AG09319 (cell line): Measurements from ENCODE around the gene YTHDC1.

ENCODE experiments used
- DNase-seq: peaks from one replicate; pipeline ENCODE4 v3.0.0-alpha.2; 2010; ENCODE audit warnings: low read depth; ENCODE audit errors: extremely low read depth
- CTCF ChIP-seq: IDR thresholded peaks from 2 replicates; pipeline ENCODE4 v1.5.1; 2011; ENCODE audit warnings: low read depth, mild to moderate bottlenecking, inconsistent platforms, low read length, moderate library complexity

YTHDC1 gene

GRCh38 chr4:68344049-68344448, 5.8 kb downstream of the YTHDC1 start:
- DNase-seq = no peak
- no peak for TF ChIP-seq CTCF

- no peak for DNase-seq
These were observed 7.8 kb downstream of the YTHDC1 start for GRCh38 chr4:68342134-68342533.

GRCh38 chr4:68338625-68339024, 11.3 kb downstream of the YTHDC1 start:
- no peak for DNase-seq
- no peak for TF ChIP-seq CTCF

More at GRCh38 chr4:68342134-68342533, 7.8 kb downstream of the YTHDC1 start:
- no peak for TF ChIP-seq CTCF

- DNase-seq = no peak
These were observed 12.4 kb downstream of the YTHDC1 start for GRCh38 chr4:68337522-68337921.

GRCh38 chr4:68337004-68337403, 12.9 kb downstream of the YTHDC1 start:
- no peak for DNase-seq
- TF ChIP-seq CTCF = no peak

More at GRCh38 chr4:68337522-68337921, 12.4 kb downstream of the YTHDC1 start:
- no peak for TF ChIP-seq CTCF

- no peak for DNase-seq
- no peak for TF ChIP-seq CTCF
These were observed 13.4 kb downstream of the YTHDC1 start for GRCh38 chr4:68336530-68336929.

- TF ChIP-seq CTCF = no peak
- DNase-seq = no peak
These were observed 23.7 kb downstream of the YTHDC1 start for GRCh38 chr4:68326141-68326540.
